ENCODE measurements around the gene RBM18. TPM values are rescaled to one million over a fixed set of nuclear protein-coding genes. Genes with fewer than 3 reads are reported as not detected.

The RBM18 gene
- total and polyA plus RNA-seq, 2 experiments from 2014 or later: 9.3 to 25.5 TPM

GRCh38 chr9:122228568-122229484 lies 35.8 kb downstream of the RBM18 start, which contains the start of gene LHX6:
LHX6 (minus strand) TSS chr9:122228957; CDS start chr9:122228740, 217 bp downstream.
- Mint-ChIP-seq H3K27me3 (ENCODE audit: insufficient read depth, low read depth, poor library complexity) (peaks cover 48% of the 10 kb centered on the region), H3K27ac (no peak within 1 kb of the TSS), H3K9me3 (peaks cover 4% of the 10 kb centered on the region; the same call in 1 of the 3 replicates), H3K4me3 (peak within 1 kb of the TSS; percentile 61), H3K4me1 (peaks cover 28% of the 10 kb centered on the region), H3K36me3 (ENCODE audit: low read depth) (no peaks in the 10 kb centered on the region)
- H3K4me2 ChIP-seq: peak within 1 kb of the TSS; percentile 82
- H3K27me3 ChIP-seq (ENCODE audit: insufficient read depth): peaks cover 94% of the 10 kb centered on the region
- H3K27ac ChIP-seq (ENCODE audit: low read depth): no peak within 1 kb of the TSS
- peaks cover 7% of the 10 kb centered on the region; the same call in 1 of the 2 replicates for H3F3A ChIP-seq (replicated peaks; ENCODE audit: low read depth)
- H2AFZ ChIP-seq: peak within 1 kb of the TSS; percentile 59; the same call in 1 of the 2 replicates
- H3K79me2 ChIP-seq (replicated peaks; ENCODE audit: insufficient read depth): no peaks in the 10 kb centered on the region
- ATAC-seq (peak; percentile 23), DNase-seq (ENCODE audit: low spot score) (peak; percentile 57)
- H3K36me3 ChIP-seq (ENCODE audit: insufficient read depth): no peaks in the 10 kb centered on the region
- H3K4me3 ChIP-seq: peak within 1 kb of the TSS; percentile 62
- TF ChIP-seq JUNB (IDR thresholded peaks at IDR 0.05; ENCODE audit: unreplicated experiment): no peak
- peak; percentile 92 for TF ChIP-seq EZH2 (IDR thresholded peaks at IDR 0.05; ENCODE audit: low read depth, unreplicated experiment)
- TF ChIP-seq POLR2AphosphoS5 (IDR thresholded peaks at IDR 0.05; ENCODE audit: low read depth): no peak
- TF ChIP-seq EZH2phosphoT487 (IDR thresholded peaks at IDR 0.05; ENCODE audit: unreplicated experiment): peak; percentile 94
- peaks cover 3% of the 10 kb centered on the region; the same call in 1 of the 2 replicates for H4K20me1 ChIP-seq (replicated peaks; ENCODE audit: insufficient read depth)
- H3K4me1 ChIP-seq (ENCODE audit: insufficient read depth): peaks cover 17% of the 10 kb centered on the region
- H3K9me2 ChIP-seq (ENCODE audit: insufficient read depth): no peaks in the 10 kb centered on the region

GRCh38 chr9:122228191-122228567 lies 36.5 kb downstream of the RBM18 start:
- peak; percentile 20 for ATAC-seq
- Histone ChIP-seq H4K20me1 (replicated peaks; ENCODE audit: insufficient read depth) (peaks cover 3% of the 10 kb centered on the region; the same call in 1 of the 2 replicates), H2AFZ (no peak overlapping the region; the same call in 1 of the 2 replicates), H3K27ac (ENCODE audit: low read depth) (no peak overlapping the region), H3K4me3 (peak overlapping the region; percentile 62), H3K4me2 (peak overlapping the region; percentile 82), H3K79me2 (replicated peaks; ENCODE audit: insufficient read depth) (no peaks in the 10 kb centered on the region), H3K9me2 (ENCODE audit: insufficient read depth) (no peaks in the 10 kb centered on the region), H3F3A (replicated peaks; ENCODE audit: low read depth) (peaks cover 7% of the 10 kb centered on the region; the same call in 1 of the 2 replicates), H3K27me3 (ENCODE audit: insufficient read depth) (peaks cover 94% of the 10 kb centered on the region), H3K36me3 (ENCODE audit: insufficient read depth) (no peaks in the 10 kb centered on the region), H3K4me1 (ENCODE audit: insufficient read depth) (peaks cover 15% of the 10 kb centered on the region)
- peak; percentile 56 for DNase-seq (ENCODE audit: low spot score)
- Mint-ChIP-seq H3K27me3 (ENCODE audit: insufficient read depth, low read depth, poor library complexity) (peaks cover 55% of the 10 kb centered on the region), H3K9me3 (peaks cover 4% of the 10 kb centered on the region; the same call in 1 of the 3 replicates), H3K4me3 (peak overlapping the region; percentile 61), H3K36me3 (ENCODE audit: low read depth) (no peaks in the 10 kb centered on the region; the same call in 2 of the 3 replicates), H3K4me1 (peaks cover 25% of the 10 kb centered on the region), H3K27ac (no peak overlapping the region)
- TF ChIP-seq EZH2phosphoT487 (IDR thresholded peaks at IDR 0.05; ENCODE audit: unreplicated experiment): peak; percentile 89
- TF ChIP-seq EZH2 (IDR thresholded peaks at IDR 0.05; ENCODE audit: low read depth, unreplicated experiment): peak; percentile 98
- no peak for TF ChIP-seq JUNB (IDR thresholded peaks at IDR 0.05; ENCODE audit: unreplicated experiment)

GRCh38 chr9:122227575-122227900 lies 37.1 kb downstream of the RBM18 start:
- no peak for DNase-seq (ENCODE audit: low spot score)
- Histone ChIP-seq H3K9me2 (ENCODE audit: insufficient read depth) (no peaks in the 10 kb centered on the region), H3K27me3 (ENCODE audit: insufficient read depth) (peaks cover 99% of the 10 kb centered on the region), H3K36me3 (ENCODE audit: insufficient read depth) (no peaks in the 10 kb centered on the region), H4K20me1 (replicated peaks; ENCODE audit: insufficient read depth) (0 out of 2 replicates have a peak, but pooled peaks cover 6% of the 10 kb centered on the region), H3K4me3 (peak overlapping the region; percentile 41), H3K79me2 (replicated peaks; ENCODE audit: insufficient read depth) (no peaks in the 10 kb centered on the region), H3F3A (replicated peaks; ENCODE audit: low read depth) (peaks cover 7% of the 10 kb centered on the region; the same call in 1 of the 2 replicates), H2AFZ (no peak overlapping the region), H3K4me2 (peak overlapping the region; percentile 68), H3K27ac (ENCODE audit: low read depth) (no peak overlapping the region), H3K4me1 (ENCODE audit: insufficient read depth) (peaks cover 10% of the 10 kb centered on the region)
- Mint-ChIP-seq H3K4me3 (peak overlapping the region; percentile 64), H3K27ac (no peak overlapping the region), H3K27me3 (ENCODE audit: insufficient read depth, low read depth, poor library complexity) (peaks cover 58% of the 10 kb centered on the region), H3K4me1 (peaks cover 24% of the 10 kb centered on the region), H3K36me3 (ENCODE audit: low read depth) (no peaks in the 10 kb centered on the region; the same call in 2 of the 3 replicates), H3K9me3 (peaks cover 4% of the 10 kb centered on the region; the same call in 1 of the 3 replicates)
- TF ChIP-seq CTCF (conservative IDR thresholded peaks at IDR 0.05; ENCODE audit: low read depth in 2 of 2): no peak
- peak; percentile 94 for TF ChIP-seq EZH2 (IDR thresholded peaks at IDR 0.05; ENCODE audit: low read depth, unreplicated experiment)
- TF ChIP-seq JUNB (IDR thresholded peaks at IDR 0.05; ENCODE audit: unreplicated experiment): no peak
- no peak for ATAC-seq

All from GM23338 (cell line).